Suprapubic skin (tissue), 3 donors: ENCODE data around the gene GH1.

Experiments
- EP300 ChIP-seq: sonication (generic); formaldehyde crosslinking; IDR thresholded peaks from one replicate; pipeline ENCODE4 v1.6.1; 2017; ENCODE audit warnings: antibody characterized with exemption
- POLR2A ChIP-seq, 2 donors: fragments of 450-650 bp; IDR thresholded peaks; one replicate each; pipeline ENCODE4 v1.6.1; 2017; ENCODE audit warnings: antibody characterized with exemption in 2 of 2, mild to moderate bottlenecking in 2 of 2, moderate library complexity in 2 of 2
- TF ChIP-seq, protein P1 (sequence below), 2 donors: fragments of 200-600 bp in 1 of 2; fragments of 450-650 bp in 1 of 2; sonication (generic) in 1 of 2; IDR thresholded peaks; one replicate each; pipeline ENCODE4 v1.5.1; 2016 to 2019; ENCODE audit warnings: antibody characterized with exemption in 2 of 2, mild to moderate bottlenecking in 1 of 2, moderate library complexity in 1 of 2

DNA sequence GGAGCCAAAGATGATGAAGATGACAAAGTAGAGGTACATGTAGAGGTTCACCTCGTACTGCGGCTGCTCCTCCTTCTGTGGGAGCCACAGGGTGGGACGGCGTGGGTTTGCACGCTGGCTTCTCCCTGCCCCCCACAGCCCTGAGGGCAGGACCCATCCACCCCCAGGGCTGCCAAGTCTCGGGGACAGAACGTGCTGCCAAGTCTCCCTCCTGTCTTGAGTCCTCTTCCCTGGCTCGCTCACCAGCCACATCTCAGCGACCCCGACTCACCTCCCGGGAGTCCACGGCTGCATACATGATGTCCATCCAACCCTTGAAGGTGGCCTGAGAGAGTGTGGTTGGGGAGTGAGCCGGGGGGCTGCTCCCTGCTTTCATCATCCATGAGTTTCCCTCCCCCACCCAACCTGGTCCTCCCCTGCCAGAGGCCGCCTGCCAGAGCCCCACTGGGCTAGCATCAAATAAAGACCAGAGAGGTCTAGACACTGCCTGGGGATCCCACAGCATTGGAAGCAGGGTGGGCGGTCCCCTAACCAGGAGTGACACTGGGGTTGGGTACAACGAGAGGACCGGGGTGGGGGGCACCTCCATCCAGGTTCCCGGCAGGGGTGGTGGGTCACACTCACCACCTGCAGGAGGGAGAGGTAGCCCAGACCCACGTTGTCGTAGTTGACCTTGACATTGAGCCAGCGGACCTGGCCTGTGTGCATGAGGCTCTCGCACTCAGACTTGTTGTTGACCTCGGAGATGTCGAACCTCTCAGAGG lies 26.3 kb upstream of the GH1 start:
- TF ChIP-seq EP300 (no peak), POLR2A (IDR thresholded peaks at IDR 0.05) (no peak)
- TF ChIP-seq, protein P1, sequence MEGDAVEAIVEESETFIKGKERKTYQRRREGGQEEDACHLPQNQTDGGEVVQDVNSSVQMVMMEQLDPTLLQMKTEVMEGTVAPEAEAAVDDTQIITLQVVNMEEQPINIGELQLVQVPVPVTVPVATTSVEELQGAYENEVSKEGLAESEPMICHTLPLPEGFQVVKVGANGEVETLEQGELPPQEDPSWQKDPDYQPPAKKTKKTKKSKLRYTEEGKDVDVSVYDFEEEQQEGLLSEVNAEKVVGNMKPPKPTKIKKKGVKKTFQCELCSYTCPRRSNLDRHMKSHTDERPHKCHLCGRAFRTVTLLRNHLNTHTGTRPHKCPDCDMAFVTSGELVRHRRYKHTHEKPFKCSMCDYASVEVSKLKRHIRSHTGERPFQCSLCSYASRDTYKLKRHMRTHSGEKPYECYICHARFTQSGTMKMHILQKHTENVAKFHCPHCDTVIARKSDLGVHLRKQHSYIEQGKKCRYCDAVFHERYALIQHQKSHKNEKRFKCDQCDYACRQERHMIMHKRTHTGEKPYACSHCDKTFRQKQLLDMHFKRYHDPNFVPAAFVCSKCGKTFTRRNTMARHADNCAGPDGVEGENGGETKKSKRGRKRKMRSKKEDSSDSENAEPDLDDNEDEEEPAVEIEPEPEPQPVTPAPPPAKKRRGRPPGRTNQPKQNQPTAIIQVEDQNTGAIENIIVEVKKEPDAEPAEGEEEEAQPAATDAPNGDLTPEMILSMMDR (IDR thresholded peaks at IDR 0.05) = no peak
